K562 (cell line): ENCODE measurements around the gene CIAO3. TPM values are rescaled to one million over a fixed set of nuclear protein-coding genes. Genes with fewer than 3 reads are reported as not detected.
A peak's percentile ranks its signal among the peaks of the same experiment; 100 is the strongest.

Experiments
- ATAC-seq: fragments of 200-7000 bp; cut with Tn5 transposase; 3 replicates; pipeline ENCODE4 v1.9.1; 2020; ENCODE audit warnings: moderate library complexity
- BruUV-seq: library from RNA; stranded (reverse); fragments of 400-500 nt; replicated peaks from 2 replicates; lab custom pipeline; 2021; lab: Mats Ljungman, UMichigan
- CTCF ChIA-PET: fragments of 300-600 bp; formaldehyde crosslinking; extraction: SDS; loops from one replicate; lab custom pipeline; 2021; ENCODE audit warnings: low intra/inter-chr PET ratio; lab: Yijun Ruan, JAX
- POLR2A ChIA-PET: fragments of 300-600, 350-650 bp; sonication (Branson Sonifier 250); formaldehyde crosslinking; extraction: SDS; loops from one replicate; lab custom pipeline; 2021; ENCODE audit warnings: antibody characterized with exemption, inconsistent platforms; lab: Yijun Ruan, JAX
- DNase-seq, 4 experiments: peaks; one replicate each; pipeline versions ENCODE4 v3.0.0 to v3.0.0-alpha.2; 2011 to 2018; ENCODE audit warnings: low spot score in 3 of 4, mixed read lengths in 3 of 4; ENCODE audit errors: extremely low read depth in 1 of 4
- FAIRE-seq: peaks from 2 replicates; lab custom pipeline; 2011; peaks lifted over from hg19 to GRCh38; lab: Jason Lieb, UNC
- H2AFZ ChIP-seq: 2 replicates; pipeline ENCODE4 v1.6.0; 2011; ENCODE audit warnings: low read depth, low read length, control low read depth, inconsistent platforms
- H3K27ac ChIP-seq: fragments of 200-600 bp; 3 replicates; pipeline ENCODE4 v1.8.0; 2011; ENCODE audit warnings: low read depth, mild to moderate bottlenecking, control low read depth, inconsistent platforms, low read length, moderate library complexity, mixed read lengths; ENCODE audit errors: extremely low read depth
- H3K27me3 ChIP-seq, 2 experiments: fragments of 300-600 bp in 1 of 2; 2 replicates in 1 of 2; 3 replicates in 1 of 2; pipeline versions ENCODE4 v1.6.0 to v1.8.0; 2011; ENCODE audit warnings: inconsistent platforms in 2 of 2, low read length in 2 of 2, mild to moderate bottlenecking in 1 of 2, mixed read lengths in 1 of 2, moderate library complexity in 1 of 2; ENCODE audit not compliant: control insufficient read depth in 2 of 2, insufficient read depth in 2 of 2
- H3K36me3 ChIP-seq: fragments of 300-600 bp; 3 replicates; pipeline ENCODE4 v1.8.0; 2011; ENCODE audit warnings: mild to moderate bottlenecking, low read length, inconsistent platforms; ENCODE audit not compliant: control insufficient read depth, insufficient read depth
- H3K4me1 ChIP-seq, 2 experiments: fragments of 200-600 bp in 1 of 2; replicated peaks in 1 of 2; 2 replicates in 1 of 2; 3 replicates in 1 of 2; pipeline versions ENCODE4 v1.5.1 to v1.8.0; 2011; ENCODE audit warnings: inconsistent platforms in 2 of 2, low read length in 2 of 2, mild to moderate bottlenecking in 1 of 2, mixed read lengths in 1 of 2, moderate library complexity in 1 of 2; ENCODE audit not compliant: control insufficient read depth in 2 of 2, insufficient read depth in 2 of 2
- H3K4me2 ChIP-seq: 2 replicates; pipeline ENCODE4 v1.6.1; 2011; ENCODE audit warnings: low read length, control low read depth, inconsistent platforms, mixed read lengths; ENCODE audit not compliant: insufficient read depth
- H3K4me3 ChIP-seq: fragments of 200-600 bp; sonication (generic), shearing (Covaris generic); 2 replicates; pipeline ENCODE4 v1.5.1; 2016; ENCODE audit warnings: control low read depth, inconsistent platforms
- H3K79me2 ChIP-seq: fragments of 200-600 bp; 3 replicates; pipeline ENCODE4 v1.8.0; 2011; ENCODE audit warnings: low read length, inconsistent platforms; ENCODE audit not compliant: control insufficient read depth, insufficient read depth
- H3K9ac ChIP-seq, 2 experiments: 2 replicates each; pipeline versions ENCODE4 v1.6.0 to v1.6.1; 2011; ENCODE audit warnings: low read depth in 2 of 2, low read length in 2 of 2, control low read depth in 1 of 2, inconsistent platforms in 1 of 2, mild to moderate bottlenecking in 1 of 2, mixed read lengths in 1 of 2; ENCODE audit not compliant: insufficient read depth in 1 of 2
- H3K9me1 ChIP-seq: one replicate; pipeline ENCODE4 v1.6.0; 2011; ENCODE audit warnings: inconsistent platforms, mild to moderate bottlenecking, low read length, moderate library complexity; ENCODE audit not compliant: control insufficient read depth, insufficient read depth
- H3K9me3 ChIP-seq: replicated peaks from 2 replicates; pipeline ENCODE4 v1.5.1; 2011; ENCODE audit warnings: low read depth, low read length, inconsistent platforms; ENCODE audit not compliant: control insufficient read depth, insufficient read depth
- H4K20me1 ChIP-seq: replicated peaks from 2 replicates; pipeline ENCODE4 v1.6.1; 2011; ENCODE audit warnings: low read length, inconsistent platforms, mixed read lengths; ENCODE audit not compliant: control insufficient read depth, insufficient read depth
- BCOR ChIP-seq: fragments of 450-650 bp; IDR thresholded peaks from 2 replicates; pipeline ENCODE4 v1.6.1; 2016
- DPF2 ChIP-seq: fragments of 450-650 bp; IDR thresholded peaks from 2 replicates; pipeline ENCODE4 v1.6.1; 2016
- HSF4 ChIP-seq: fragments of 250-450 bp; sonication (Bioruptor Pico); IDR thresholded peaks from 2 replicates; pipeline ENCODE4 v2.1.2; 2022; ENCODE audit warnings: mild to moderate bottlenecking, moderate library complexity, borderline replicate concordance
- KDM1A ChIP-seq, 2 experiments: fragments of 450-650 bp; IDR thresholded peaks; 2 replicates each; pipeline ENCODE4 v1.6.1; 2016; ENCODE audit warnings: mild to moderate bottlenecking in 2 of 2
- PML ChIP-seq: IDR thresholded peaks from 2 replicates; pipeline ENCODE4 v1.6.1; 2012; ENCODE audit warnings: low read length, inconsistent platforms
- RCOR1 ChIP-seq, 2 experiments: IDR thresholded peaks; 2 replicates each; pipeline ENCODE4 v1.6.1; 2012; ENCODE audit warnings: low read depth in 2 of 2, low read length in 2 of 2, borderline replicate concordance in 1 of 2, improper control_type of control experiment in 1 of 2
- USF1 ChIP-seq: sonication (generic); formaldehyde crosslinking; IDR thresholded peaks from 2 replicates; pipeline ENCODE4 v1.9.0; 2022; ENCODE audit warnings: mild to moderate bottlenecking, missing genetic modification reagents
- ZNF696 ChIP-seq: fragments of 250-450 bp; sonication (Bioruptor Pico); conservative IDR thresholded peaks from 2 replicates; pipeline ENCODE4 v1.4.0; 2020; ENCODE audit warnings: mild to moderate bottlenecking, moderate library complexity
- WGBS: fragments of 100-300 bp; shearing (Covaris generic); methylation state at CpG from one replicate; pipeline ENCODE4 v1.1.6; 2016; ENCODE audit warnings: low coverage, mixed read lengths; ENCODE audit not compliant: insufficient coverage; ENCODE audit errors: missing lambda C conversion rate; 5-methylcytosine and 5-hydroxymethylcytosine counted together
- in situ Hi-C: fragments of 300-500 bp; cut with MboI; formaldehyde crosslinking; loops from 4 replicates; pipeline ENCODE4 v1.15.0; 2018; ENCODE audit warnings: inconsistent platforms, mixed read lengths
- intact Hi-C: fragments of 100-400 bp; cut with micrococcal nuclease; formaldehyde crosslinking; loops from 2 replicates; pipeline ENCODE4 v1.14.2; 2022
- polyA plus RNA-seq, 8 experiments: library from polyadenylated mRNA; depleted of rRNA in 4 of 8; stranded (reverse) in 5 of 8; unstranded in 3 of 8; fragments of >200 nt; fragmentation: Nextera tagmentation in 2 of 8; fragmentation: Illumina TruSeq in 1 of 8; extraction: Ambion mirVana in 2 of 8; extraction: Trizol in 1 of 8; gene quantifications; 2 replicates each; pipeline versions ENCODE4 v1.2.1 to v1.2.3, GENCODE V29; 2011 to 2014; ENCODE audit warnings: inconsistent platforms in 1 of 8, missing spikeins in 1 of 8
- total RNA-seq, 7 experiments: library from RNA; depleted of rRNA in 6 of 7; stranded (reverse); fragments of >200 nt in 6 of 7; fragmentation: Illumina TruSeq in 2 of 7; extraction: Trizol in 2 of 7; gene quantifications; 2 replicates each; pipeline versions ENCODE4 v1.2.1 to v1.2.3, GENCODE V29; 2011 to 2021; ENCODE audit warnings: low replicate concordance in 1 of 7

The CIAO3 gene
- total and polyA plus RNA-seq, 9 of the 15 experiments (the other 6 are each of a cell fraction or from before 2014, with no cell fraction given): 2.2 to 35.6 (median 18.7) TPM

GRCh38 chr16:711084-711483 lies 29.7 kb downstream of the CIAO3 start:
- Histone ChIP-seq H3K9ac (no peak overlapping the region; a peak in 1 of 4 replicates), H3K4me1 (peaks cover 4 to 65% of the 10 kb centered on the region in 2 experiments; a peak in 3 of 5 replicates), H4K20me1 (peaks cover 20% of the 10 kb centered on the region; the same call in 1 of the 2 replicates), H3K4me2 (no peak overlapping the region), H3K79me2 (peaks cover 4% of the 10 kb centered on the region; the same call in 2 of the 3 replicates)
- in situ Hi-C loops: loop anchor here (5.0 to 10.0 kb wide), 2 partner anchors 76 to 344 kb away; partner anchors contain the start of genes CHTF18 and RPUSD1
- no peak for FAIRE-seq
- CTCF ChIA-PET: interaction anchor here (1.0 to 4.5 kb wide), 4 partner anchors 31 to 391 kb away, joined by 3 to 73 read pairs (median 14); no protein-coding TSS in a partner anchor
- intact Hi-C loops: loop anchor here (1.0 to 5.0 kb wide), 2 partner anchors 74 to 96 kb away; no protein-coding TSS in a partner anchor
- TF ChIP-seq HSF4 (no peak), KDM1A (IDR thresholded peaks at IDR 0.05) (peak; percentile 41 to 67; a peak in 3 of 4 replicates), USF1 (CRISPR knock-in tag) (0 out of 2 replicates have a peak, but pooled peaks have one; percentile 12), BCOR (peak; percentile 82), RCOR1 (IDR thresholded peaks at IDR 0.05; ENCODE audit: borderline replicate concordance in 1 of 2, low read depth in 2 of 2, low read length in 2 of 2) (peak in 1 of 2 experiments; percentile 47; a peak in 1 of 4 replicates), PML (no peak), ZNF696 (CRISPR knock-in tag) (no peak), DPF2 (no peak)
- TF ChIP-seq, all 486 proteins: peak for 4
- Histone ChIP-seq H3K4me3 (no peak overlapping the region), H3K27me3 (peaks cover 0 to 17% of the 10 kb centered on the region in 2 experiments; a peak in 2 of 5 replicates), H2AFZ (no peak overlapping the region), H3K27ac (no peak overlapping the region), H3K36me3 (no peaks in the 10 kb centered on the region), H3K9me1 (no peaks in the 10 kb centered on the region), H3K9me3 (no peaks in the 10 kb centered on the region)
- no peak for ATAC-seq
- BruUV-seq: no TSS peak
- WGBS: 27% methylated on average over 12 of the region's 12 CpGs
- POLR2A ChIA-PET: no interaction called here
- no peak for DNase-seq
